Mesothelial cell of epicardium (in vitro differentiated cells): Measurements from ENCODE around the gene SCGB3A1. TPM values are rescaled to one million over a fixed set of nuclear protein-coding genes. Genes with fewer than 3 reads are reported as not detected.
A peak's percentile ranks its signal among the peaks of the same experiment; 100 is the strongest.

Experiments
- DNase-seq, 2 experiments: peaks; one replicate each; pipeline ENCODE4 v3.0.0; 2021; ENCODE audit warnings: low spot score in 2 of 2; ENCODE audit not compliant: unreplicated experiment in 2 of 2
- H3K27ac Mint-ChIP-seq: 2 replicates; pipeline ENCODE4 v1.8.0; 2021; ENCODE audit warnings: mixed read lengths
- H3K27me3 Mint-ChIP-seq: 2 replicates; pipeline ENCODE4 v1.8.0; 2021; ENCODE audit warnings: low read depth, mixed read lengths
- H3K36me3 Mint-ChIP-seq: 2 replicates; pipeline ENCODE4 v1.8.0; 2021; ENCODE audit warnings: mixed read lengths
- H3K4me1 Mint-ChIP-seq: 2 replicates; pipeline ENCODE4 v1.8.0; 2021; ENCODE audit warnings: mixed read lengths
- H3K4me3 Mint-ChIP-seq: 2 replicates; pipeline ENCODE4 v1.8.0; 2021; ENCODE audit warnings: mild to moderate bottlenecking, moderate library complexity, mixed read lengths
- H3K9me3 Mint-ChIP-seq: 2 replicates; pipeline ENCODE4 v1.8.0; 2021; ENCODE audit warnings: mixed read lengths
- total RNA-seq: library from RNA; stranded (reverse); gene quantifications from 3 replicates; pipeline ENCODE4 v1.2.1, GENCODE V29; 2021
- TF ChIP-seq, protein P1 (sequence below): fragments of 200-600 bp; sonication (generic); IDR thresholded peaks from one replicate; pipeline ENCODE4 v1.5.0; 2021; ENCODE audit warnings: antibody characterized with exemption; ENCODE audit not compliant: unreplicated experiment

SCGB3A1 gene
- total RNA-seq, 1 donor from 2014 or later: 0.63 TPM

DNA sequence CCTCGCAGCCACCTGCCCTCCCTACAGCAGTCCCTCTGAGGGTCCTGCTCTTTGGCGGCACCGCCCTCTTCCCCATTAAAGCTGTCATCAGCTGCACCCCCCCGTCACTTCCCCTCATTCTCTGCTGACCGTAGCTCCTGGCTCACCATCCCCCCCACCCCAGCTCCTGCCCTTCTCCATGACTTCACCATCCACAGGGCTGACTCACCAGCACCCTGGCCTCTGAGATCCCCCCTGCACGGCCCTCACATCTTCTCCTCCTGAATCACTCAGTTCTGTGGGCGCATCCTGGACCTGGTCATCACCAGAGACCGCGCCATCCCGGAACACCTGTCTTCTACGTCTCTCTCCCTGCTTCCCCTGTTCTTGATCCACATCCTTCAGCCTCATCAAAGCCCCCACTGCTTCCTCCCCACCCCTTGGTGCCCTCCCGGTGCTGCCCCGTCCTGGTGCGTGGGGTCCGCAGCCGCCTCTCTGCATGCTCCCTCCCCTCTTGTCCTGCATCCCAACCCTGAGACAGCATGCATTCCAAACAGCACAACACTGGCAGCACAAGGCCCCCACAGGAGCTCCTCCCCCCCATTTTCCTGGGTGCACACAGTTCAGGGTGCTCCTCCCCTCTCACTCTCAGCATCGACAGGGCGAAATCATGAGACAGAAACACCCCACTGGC lies 45.2 kb upstream of the SCGB3A1 start:
- no peak overlapping the region for H3K4me3 Mint-ChIP-seq
- no peaks in the 10 kb centered on the region for H3K36me3 Mint-ChIP-seq
- H3K27ac Mint-ChIP-seq: no peak overlapping the region
- H3K4me1 Mint-ChIP-seq: peaks cover 2% of the 10 kb centered on the region
- DNase-seq: peak in 1 of 2 experiments; percentile 10
- TF ChIP-seq, protein P1, sequence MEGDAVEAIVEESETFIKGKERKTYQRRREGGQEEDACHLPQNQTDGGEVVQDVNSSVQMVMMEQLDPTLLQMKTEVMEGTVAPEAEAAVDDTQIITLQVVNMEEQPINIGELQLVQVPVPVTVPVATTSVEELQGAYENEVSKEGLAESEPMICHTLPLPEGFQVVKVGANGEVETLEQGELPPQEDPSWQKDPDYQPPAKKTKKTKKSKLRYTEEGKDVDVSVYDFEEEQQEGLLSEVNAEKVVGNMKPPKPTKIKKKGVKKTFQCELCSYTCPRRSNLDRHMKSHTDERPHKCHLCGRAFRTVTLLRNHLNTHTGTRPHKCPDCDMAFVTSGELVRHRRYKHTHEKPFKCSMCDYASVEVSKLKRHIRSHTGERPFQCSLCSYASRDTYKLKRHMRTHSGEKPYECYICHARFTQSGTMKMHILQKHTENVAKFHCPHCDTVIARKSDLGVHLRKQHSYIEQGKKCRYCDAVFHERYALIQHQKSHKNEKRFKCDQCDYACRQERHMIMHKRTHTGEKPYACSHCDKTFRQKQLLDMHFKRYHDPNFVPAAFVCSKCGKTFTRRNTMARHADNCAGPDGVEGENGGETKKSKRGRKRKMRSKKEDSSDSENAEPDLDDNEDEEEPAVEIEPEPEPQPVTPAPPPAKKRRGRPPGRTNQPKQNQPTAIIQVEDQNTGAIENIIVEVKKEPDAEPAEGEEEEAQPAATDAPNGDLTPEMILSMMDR: no peak
- H3K9me3 Mint-ChIP-seq: no peaks in the 10 kb centered on the region
- H3K27me3 Mint-ChIP-seq: peaks cover 33% of the 10 kb centered on the region

DNA sequence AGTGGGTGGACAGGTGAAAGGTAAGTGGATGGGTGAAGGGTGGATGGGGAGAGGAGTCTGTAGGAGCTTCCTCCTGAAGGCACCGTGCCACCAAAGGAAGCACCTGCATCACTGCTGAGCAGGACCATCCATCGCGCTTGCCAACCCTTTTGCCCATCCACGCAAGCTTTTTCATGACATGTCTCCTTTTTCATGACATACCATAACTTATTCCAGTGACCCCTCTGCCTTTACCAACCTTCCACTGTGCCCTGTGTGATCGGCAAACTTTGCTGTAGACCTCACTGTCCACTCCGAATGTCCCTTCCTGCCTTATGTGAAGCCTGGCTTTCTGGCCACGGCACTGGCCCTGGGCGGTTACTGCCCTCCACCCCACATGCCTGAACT lies 44.7 kb upstream of the SCGB3A1 start:
- Mint-ChIP-seq H3K36me3 (no peaks in the 10 kb centered on the region), H3K9me3 (no peaks in the 10 kb centered on the region), H3K27me3 (peaks cover 33% of the 10 kb centered on the region), H3K4me3 (no peak overlapping the region), H3K27ac (no peak overlapping the region), H3K4me1 (peaks cover 2% of the 10 kb centered on the region)
- DNase-seq: no peak
- TF ChIP-seq, protein P1: no peak

DNA sequence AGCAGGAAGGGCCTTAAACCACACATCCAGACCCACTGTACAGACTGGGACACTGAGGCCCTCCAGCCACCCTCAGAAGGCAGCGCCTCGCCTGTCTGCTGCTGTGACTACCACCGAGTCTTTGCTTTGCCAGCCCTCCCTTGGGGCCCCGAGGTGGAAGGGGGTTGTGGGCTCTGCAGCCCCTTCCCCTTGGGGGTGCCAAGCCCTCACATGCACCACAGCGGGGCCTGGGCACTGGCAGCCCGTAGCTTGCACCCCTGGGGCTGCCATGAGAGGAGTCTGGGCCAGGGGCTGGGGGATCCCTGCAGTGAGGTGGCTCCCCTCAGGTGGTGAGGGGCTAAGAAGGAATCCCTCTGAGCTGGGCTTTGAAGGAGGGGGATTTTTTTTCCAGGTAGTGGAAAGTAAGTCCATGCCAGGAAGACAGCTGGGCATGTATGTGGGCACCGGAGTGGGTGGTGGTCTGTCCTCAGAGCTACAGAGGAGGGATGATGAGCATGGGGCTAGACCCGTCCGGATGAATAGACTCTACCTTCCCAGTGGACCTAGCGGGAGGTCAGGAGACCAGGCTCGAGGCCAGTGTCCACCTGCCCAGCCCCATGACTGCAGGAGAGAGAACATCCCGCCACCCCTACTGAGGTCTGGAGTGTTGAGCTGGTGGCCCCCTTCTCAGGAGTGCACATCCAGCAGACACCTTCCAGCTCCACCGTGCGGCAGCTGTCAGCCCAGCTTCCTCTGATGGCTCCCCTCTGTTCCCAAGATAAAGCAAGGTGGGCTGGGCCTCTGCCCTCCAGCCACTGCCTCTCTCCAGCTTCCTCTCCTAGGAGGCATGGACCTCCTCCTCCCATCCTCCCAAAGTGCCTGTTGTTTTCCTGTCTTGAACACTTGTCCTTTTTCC lies 42.2 kb upstream of the SCGB3A1 start:
- H3K4me1 Mint-ChIP-seq: peaks cover 2% of the 10 kb centered on the region
- H3K9me3 Mint-ChIP-seq: no peaks in the 10 kb centered on the region
- H3K27me3 Mint-ChIP-seq: peaks cover 26% of the 10 kb centered on the region
- TF ChIP-seq, protein P1: no peak
- DNase-seq: peak in 1 of 2 experiments; percentile 2
- no peaks in the 10 kb centered on the region for H3K36me3 Mint-ChIP-seq
- no peak overlapping the region for H3K4me3 Mint-ChIP-seq
- no peak overlapping the region for H3K27ac Mint-ChIP-seq

DNA sequence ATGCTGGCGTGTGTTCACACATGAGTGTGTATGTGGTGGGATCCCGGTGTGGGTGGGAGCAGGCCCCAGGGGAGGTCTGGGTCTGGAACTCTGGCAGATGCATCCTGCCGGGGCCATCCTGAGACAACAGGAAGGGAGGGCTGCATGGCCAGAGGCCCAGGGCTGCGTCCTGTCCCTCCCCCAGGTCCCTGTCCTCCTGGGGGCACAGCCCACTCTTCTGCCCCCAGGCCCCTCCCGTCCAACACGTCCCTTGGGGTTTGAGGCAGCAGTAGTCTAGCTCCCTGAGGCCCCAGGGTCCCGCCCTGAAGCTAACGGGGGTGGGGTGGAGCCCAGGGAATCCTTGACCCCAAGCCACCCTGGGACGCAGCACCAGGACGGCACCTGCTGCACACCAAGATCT lies 41.5 kb upstream of the SCGB3A1 start:
- TF ChIP-seq, protein P1: no peak
- H3K36me3 Mint-ChIP-seq: no peaks in the 10 kb centered on the region
- H3K27me3 Mint-ChIP-seq: peaks cover 20% of the 10 kb centered on the region
- no peak overlapping the region for H3K4me3 Mint-ChIP-seq
- H3K9me3 Mint-ChIP-seq: no peaks in the 10 kb centered on the region
- peaks cover 2% of the 10 kb centered on the region for H3K4me1 Mint-ChIP-seq
- no peak overlapping the region for H3K27ac Mint-ChIP-seq
- DNase-seq: no peak

DNA sequence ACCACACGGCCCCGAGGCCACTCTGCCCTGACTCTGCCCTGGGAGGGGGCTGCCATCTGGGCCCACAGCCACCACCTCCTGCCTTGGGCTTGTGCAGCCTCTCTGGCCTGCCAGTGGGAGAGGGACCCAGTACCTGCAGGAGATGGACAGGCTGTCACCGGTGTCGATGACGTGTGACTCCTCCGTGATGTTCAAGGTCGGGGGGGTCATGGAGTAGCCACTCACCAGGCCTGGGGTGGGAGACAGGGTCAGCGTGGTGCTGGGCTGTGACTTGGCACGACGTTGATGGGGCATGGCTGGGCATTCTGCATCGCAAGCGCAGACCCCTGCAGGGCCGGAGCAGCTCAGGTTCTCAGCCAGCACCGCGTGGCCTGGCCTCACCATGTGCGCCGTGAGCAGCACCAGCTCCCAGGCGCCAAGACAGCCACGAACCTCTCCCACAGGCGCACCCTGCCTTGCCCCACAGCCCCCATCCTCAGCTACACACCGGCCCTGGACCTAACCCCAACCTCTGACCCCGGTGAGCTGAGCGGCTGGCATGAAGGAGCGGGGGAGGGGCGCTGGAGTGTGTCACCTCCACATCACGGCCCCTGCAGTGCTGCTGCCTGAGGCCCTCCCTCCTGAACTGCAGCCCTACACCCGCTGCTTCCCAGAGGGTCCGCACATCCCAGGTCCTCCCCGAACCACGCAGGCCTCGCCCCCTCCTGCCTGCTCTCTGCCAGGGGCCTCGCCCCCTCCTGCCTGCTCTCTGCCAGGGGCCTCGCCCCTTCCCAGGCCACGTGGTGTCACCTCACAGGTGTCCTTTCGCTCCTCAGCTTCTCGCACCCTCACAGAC lies 40.5 kb upstream of the SCGB3A1 start:
- Mint-ChIP-seq H3K9me3 (no peaks in the 10 kb centered on the region), H3K4me3 (no peak overlapping the region), H3K36me3 (no peaks in the 10 kb centered on the region), H3K27me3 (peaks cover 16% of the 10 kb centered on the region), H3K4me1 (peaks cover 2% of the 10 kb centered on the region), H3K27ac (no peak overlapping the region)
- DNase-seq: no peak
- TF ChIP-seq, protein P1: no peak
